Uterus (tissue), 2 donors: Measurements from ENCODE around the gene TYRP1.

Experiments
- CTCF ChIP-seq, 4 experiments: fragments of 200-600 bp in 2 of 4; fragments of 450-650 bp in 2 of 4; sonication (generic) in 2 of 4; IDR thresholded peaks; one replicate each; pipeline ENCODE4 v1.5.1; 2016 to 2019; ENCODE audit warnings: antibody characterized with exemption in 4 of 4, mild to moderate bottlenecking in 2 of 4, moderate library complexity in 1 of 4
- POLR2A ChIP-seq, 2 donors: fragments of 450-650 bp; IDR thresholded peaks; one replicate each; pipeline ENCODE4 v1.6.1; 2016; ENCODE audit warnings: antibody characterized with exemption in 2 of 2, mild to moderate bottlenecking in 1 of 2, moderate library complexity in 1 of 2

- TF ChIP-seq POLR2A (IDR thresholded peaks at IDR 0.05) (no peak), CTCF (IDR thresholded peaks at IDR 0.05) (no peak)
Observed at GRCh38 chr9:12720551-12720950, 27.4 kb downstream of the TYRP1 start.
